Measurements from ENCODE around the gene ZNF451.
A peak's percentile ranks its signal among the peaks of the same experiment; 100 is the strongest.

The ZNF451 gene

DNA sequence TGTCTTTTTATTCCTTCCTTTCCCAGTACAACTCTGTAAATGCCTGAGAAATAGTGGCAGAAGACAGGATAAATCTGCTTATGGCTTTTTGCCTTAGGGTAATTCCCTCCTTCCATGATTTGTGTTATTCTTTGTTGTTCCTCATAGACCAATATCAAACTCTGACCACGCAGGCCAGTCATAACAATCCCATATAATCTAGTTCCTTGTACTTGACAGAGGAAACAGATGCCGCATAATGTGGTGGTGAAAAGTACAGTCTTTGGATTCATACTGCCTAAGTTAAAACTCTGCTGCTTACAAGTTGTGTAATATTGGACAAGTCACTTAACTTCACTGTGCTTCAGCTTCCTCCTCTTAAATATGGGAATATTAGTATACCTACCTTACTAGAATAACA, 74.0 kb downstream of the ZNF451 start:
- DNase-seq = no peak

DNA sequence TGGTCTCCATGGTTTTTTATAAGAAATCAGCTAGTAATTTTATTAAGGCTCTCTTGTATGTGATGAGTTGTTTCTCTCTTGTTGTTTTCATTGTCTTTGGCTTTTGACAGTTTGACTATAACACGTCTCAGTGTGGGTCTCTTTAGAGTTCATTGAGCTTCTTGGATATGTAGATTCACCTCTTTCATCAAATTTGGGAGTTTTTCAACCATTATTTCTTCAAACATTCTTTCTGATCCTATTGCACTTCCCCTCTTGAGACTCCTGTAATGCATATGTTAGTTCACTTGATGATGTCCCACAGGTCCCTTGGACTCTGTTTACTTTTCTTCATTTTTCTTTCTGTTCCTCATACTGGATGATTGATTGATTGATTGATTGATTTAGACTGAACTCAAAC, 75.1 kb downstream of the ZNF451 start:
- no peak for DNase-seq

DNA sequence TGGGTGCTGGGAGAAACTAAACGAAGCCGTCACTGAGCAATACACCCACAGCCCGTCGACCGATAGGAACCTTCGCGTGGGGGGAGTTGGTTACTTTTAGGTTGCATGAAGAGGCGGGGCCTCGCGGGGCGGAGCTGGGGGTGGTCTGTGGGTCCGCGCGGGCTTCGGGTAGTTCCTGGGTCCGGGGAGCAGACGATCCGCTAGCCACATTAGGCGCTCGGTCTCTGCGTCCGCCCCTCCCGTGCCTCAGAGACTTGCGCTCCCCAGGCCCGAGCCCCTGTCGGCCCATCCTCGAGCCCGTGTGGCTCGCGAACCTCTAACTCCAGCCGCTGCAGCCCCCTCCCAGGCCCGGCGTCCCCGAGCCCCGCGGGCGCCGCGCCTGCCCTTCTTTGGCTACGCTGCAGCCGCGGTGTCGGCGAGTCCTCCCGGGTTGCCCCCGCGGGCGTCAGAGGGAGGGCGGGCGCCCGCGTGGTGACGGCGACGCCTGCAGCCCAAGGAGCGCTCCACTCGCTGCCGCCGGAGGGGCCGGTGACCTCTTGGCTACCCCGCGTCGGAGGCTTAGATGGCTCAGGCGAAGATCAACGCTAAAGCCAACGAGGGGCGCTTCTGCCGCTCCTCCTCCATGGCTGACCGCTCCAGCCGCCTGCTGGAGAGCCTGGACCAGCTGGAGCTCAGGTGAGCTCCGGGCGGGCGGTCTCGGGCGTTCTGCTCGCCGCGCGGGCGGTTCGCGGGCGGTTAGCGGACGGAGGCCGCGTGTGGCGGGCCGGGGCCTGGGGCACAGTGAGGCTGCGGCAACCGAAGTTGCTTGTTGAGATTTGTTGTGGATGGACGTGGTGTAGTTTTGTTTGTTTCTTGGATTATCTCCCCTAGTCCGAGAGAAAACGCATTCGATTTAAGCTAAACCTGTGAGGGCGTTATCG, 82.4 kb downstream of the ZNF451 start, which contains the start of gene BAG2:
BAG2 (plus strand) TSS at position 191 of the 920 bp plus-strand sequence; CDS start at position 563, 372 bp downstream.
- DNase-seq = peak; percentile 72

DNA sequence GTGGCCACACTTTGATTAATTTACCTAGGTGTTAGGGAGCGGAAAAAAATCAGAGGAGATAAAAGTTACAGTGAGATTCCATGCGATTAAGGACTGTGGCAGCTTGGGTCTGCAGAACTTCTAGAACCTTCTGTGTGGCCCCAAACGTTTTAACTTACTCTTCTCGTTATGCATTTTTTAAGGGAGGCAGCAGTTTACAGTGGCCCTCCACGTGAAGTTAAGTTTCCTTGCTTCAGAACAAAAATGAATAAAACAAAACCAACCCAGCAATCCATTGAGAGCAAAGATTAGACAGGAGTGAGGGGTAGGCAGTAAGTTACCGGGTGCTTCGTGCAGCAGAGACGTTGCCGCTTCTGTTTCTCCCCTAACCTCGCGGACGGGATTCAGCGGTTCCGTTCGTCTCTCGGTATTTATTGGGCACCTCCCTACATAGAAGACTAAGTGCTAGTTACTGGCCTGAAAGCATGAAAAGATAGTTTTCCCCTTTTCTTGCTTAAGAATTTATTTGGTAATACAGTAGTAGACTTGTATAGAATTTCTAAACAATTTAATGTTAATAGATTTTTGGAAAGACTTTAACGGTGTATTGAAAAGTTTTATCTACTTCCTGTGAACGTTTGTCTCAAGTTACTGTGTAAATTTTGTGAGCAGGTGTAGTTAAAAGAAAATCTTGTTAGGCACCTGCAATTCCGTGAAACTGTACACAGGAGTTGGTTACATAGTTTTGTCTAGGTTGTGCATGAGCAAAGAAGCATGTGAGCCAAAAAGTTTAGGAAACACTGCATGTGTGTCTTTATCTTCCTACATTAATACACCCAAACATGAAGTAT, 83.3 kb downstream of the ZNF451 start:
- no peak for DNase-seq

DNA sequence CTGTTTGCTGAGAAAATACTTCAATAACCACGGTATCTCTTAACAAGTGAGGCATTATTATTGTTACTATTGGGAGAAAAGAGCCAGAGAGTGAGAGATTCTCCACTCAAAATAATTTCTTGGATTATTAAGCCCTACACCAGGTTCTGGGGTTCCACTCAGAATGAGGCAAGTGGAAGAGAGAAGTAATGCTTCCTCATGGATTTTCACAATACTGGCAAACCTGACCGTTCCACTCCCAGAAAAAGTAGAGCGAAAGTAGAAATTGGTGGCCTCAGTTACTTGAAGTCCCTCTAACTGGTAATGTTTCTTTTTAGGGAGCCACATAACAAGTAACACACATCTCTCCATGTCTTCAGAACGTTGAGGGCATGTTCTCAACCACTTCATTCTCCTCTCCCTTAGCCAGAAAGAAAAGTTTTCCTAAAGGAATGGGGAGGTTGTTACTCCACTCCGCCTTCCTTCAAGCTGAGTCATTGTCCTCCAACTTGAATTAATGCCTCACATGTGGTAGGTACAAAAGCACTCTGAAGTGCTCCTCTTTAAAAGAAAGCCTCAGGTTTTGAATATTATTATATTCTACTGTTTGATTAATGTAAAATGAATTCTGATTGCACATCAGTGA, 84.0 kb downstream of the ZNF451 start:
- no peak for DNase-seq

DNA sequence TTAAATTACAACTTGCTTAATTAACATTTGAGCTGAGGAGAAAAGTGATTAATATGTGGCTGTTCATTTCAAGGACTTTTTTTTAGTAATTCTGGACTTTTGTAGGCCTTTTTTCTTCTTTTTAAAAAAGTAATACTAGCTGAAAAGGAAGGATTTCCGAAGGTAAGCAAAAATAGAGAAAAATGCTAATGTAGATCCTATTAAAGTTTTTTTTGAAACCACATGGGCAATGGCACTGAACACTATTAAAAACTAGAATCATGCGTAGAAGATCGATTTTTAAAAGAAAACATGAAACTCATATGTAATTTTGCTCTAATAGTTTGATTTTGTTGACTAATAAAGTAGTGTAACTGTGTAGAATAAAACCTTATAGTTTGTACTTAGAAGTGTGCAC, 84.5 kb downstream of the ZNF451 start:
- no peak for DNase-seq

DNA sequence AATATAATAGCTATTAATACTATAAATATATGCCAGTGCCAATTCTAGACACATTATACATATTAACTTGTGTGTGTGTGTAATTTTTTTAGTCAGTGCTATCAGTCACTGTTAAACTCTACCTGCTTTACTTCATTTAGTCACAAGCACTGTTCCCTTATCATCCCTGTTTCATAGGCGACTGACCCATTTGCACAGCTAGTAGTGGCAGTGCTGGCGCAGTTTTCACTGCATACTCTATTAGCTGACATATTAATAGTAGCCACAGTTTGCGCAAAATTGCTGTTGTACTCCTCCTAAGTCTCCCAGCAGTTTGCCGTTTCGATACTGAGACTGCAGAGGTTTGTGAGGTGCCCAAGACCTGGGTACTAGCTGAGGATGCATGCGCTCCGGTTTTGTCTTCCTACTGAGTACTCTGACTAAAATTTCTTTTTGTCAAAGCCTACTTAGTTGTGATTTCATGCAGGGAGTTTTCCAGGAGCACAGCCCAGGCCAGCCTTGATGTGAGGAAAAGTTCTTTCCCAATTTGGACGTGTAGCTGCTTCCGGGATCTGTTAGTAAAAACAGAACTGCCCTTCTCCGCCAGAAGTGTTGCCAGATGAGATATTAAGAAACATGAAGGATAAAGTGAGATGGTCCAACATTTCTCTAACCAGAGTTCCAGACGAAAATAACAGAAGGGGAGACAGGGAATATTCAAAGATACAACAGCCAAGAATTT, 87.7 kb downstream of the ZNF451 start:
- DNase-seq = no peak

DNA sequence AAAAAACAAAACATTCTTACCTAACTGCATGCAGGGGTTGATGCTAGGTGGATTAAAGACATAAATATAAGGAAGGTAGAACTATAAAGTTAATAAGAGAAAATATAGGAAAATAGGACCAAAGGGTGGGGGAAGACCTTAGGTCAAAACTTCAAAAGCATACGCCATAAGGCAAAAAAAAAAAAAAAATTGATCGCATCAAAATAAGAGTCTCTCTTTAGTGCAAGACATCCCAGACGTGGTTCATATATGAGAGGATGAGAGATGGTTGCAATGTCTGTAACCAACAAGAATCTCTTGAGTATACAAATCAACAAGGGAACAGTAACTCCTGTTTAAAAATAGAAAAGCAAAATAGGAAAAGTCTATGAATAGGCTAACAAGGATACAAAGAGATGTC, 90.6 kb downstream of the ZNF451 start:
- no peak for DNase-seq

DNA sequence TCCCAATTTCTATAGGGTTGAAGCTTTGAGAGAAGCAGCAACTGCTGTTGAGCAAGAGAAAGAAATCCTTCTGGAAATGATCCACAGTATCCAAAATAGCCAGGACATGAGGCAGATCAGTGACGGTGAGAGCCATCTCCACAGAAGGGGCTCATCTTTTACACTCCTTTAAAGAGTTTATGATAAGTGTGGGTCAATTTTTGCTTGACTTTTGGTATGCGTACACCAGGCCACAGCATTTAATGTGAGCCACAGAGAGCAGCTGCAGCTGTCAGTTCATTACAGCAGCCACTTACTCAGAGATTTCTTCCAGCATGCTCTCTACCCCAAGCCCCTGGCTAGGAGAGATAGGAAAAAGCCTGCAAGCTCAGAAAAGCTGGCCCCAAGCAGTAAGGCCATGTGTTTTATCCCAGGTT, 92.0 kb downstream of the ZNF451 start:
- DNase-seq = no peak

DNA sequence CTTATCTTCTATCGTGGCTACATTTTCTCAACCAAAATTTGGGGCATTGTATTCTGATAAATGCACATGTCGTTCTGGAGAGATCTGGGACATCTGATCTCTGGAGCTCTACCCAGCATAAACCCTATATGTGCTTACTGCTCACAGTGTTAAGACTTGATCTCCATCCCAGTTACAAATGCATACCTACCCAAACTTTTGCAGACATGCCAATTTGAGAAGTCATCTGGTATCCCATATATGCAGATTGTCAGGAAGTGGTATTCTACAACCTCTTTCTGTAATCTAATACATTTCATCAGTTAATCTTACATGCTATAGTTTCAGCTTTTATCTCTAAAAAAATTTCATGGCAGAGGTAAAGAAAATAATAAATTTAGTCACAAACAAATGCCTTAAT, 93.3 kb downstream of the ZNF451 start:
- no peak for DNase-seq

DNA sequence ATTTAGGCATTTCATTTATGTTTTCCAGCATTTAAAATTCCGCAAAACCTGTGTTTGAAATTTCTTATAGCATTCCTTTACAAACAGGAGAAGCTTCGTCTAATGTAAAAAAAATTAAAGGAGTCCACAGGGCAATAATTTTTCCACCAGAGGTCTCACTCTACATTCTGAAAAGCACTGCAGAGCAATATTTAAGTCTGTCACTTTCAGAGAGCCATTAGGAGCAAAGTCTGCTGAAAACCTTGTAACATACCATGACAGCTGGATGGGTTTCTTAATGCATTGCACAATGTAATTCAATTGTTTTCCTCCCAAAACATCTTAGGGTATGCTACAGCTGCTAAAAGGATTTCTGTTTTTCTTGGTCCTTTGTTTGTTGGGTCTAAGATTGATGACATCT, 100.2 kb downstream of the ZNF451 start:
- no peak for DNase-seq

DNA sequence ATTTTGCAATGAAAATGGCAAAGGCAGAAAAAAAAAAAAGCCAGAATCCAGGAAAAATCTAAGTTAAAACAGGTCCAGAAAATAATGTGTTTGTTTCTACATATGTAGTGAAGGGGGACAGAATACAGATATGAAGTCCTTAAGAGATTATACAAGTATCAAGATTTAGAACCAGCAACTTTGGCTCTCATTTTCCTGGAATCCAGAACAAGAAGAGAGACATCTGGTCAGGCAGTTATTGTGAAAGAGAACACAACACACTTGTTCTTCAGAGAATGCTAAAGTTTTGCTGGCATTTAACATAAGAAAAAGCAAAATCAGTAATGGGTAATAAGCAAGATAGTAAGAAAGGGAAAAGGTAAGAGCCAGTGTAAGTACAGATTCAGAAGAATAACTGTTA, 103.2 kb downstream of the ZNF451 start:
- DNase-seq = no peak

DNA sequence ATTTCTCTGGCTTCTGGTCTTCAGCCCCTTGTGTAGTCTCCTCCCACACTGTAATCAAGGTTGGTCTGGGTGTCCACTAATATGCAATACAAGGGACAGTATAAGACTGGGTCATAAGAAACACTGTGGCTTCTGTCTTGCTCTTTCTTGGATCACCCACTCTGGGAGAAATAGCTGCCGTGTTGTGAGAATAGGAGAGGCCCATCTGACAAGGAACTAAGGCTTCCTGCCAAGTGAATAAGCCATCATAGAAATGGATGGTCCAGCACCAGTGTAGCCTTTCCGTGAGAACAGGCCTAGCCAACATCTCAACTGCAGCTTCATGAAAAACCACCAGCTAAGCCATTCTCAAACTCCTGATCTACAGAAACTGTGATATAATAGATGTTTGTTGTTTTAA, 105.5 kb downstream of the ZNF451 start:
- no peak for DNase-seq

DNA sequence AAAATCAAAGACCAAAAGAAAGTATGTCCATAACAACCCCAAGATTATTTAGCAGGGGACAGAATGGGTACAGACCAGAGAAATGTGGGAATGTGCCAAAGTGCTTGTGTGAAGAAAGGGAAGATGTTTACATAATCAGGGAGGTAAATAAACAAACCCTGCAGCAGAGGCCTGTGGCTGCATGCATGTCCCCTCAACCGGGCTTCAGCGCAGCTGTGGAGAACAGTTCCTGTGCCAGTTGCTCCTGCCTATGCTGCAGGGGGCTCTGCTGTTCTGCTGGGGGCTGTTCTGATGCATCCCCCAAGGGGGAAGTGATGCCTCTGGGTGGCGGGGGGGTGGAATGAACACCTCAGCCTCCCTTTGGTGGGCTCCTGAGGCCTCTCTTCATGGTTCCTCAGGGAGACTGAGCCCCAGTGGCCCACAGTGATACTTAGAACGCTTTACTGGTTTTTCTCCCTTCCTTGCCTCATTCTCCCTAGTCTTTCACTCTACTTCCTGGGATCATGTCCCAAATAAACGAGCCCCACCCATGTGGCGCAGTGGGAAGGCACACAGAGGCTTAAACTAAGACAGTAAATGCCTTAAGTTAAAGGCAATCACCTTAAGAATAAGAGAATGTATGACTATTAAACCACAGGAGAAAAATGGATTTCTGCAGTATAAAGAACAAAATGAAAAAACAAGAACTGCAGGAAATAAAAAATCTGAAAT, 109.1 kb downstream of the ZNF451 start:
- DNase-seq = no peak

DNA sequence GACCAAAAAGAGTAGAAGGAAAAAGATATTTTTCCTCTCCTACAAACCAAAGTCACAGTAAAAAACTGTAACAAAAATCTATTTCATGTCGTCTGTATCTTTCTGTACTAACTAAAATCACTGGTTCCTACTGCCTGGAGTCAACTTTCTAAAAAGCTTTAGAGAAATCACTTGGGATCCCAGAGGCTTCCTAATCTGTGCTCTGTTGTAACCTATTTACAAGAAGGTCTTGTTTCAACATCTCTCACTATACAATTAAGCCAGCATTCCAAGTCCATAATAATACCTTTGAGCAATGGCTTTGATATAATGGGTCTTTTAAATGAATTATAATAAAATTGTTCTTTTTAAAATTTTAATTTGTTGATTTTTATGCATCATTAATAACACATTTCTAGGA, 111.7 kb downstream of the ZNF451 start:
- DNase-seq = no peak

DNA sequence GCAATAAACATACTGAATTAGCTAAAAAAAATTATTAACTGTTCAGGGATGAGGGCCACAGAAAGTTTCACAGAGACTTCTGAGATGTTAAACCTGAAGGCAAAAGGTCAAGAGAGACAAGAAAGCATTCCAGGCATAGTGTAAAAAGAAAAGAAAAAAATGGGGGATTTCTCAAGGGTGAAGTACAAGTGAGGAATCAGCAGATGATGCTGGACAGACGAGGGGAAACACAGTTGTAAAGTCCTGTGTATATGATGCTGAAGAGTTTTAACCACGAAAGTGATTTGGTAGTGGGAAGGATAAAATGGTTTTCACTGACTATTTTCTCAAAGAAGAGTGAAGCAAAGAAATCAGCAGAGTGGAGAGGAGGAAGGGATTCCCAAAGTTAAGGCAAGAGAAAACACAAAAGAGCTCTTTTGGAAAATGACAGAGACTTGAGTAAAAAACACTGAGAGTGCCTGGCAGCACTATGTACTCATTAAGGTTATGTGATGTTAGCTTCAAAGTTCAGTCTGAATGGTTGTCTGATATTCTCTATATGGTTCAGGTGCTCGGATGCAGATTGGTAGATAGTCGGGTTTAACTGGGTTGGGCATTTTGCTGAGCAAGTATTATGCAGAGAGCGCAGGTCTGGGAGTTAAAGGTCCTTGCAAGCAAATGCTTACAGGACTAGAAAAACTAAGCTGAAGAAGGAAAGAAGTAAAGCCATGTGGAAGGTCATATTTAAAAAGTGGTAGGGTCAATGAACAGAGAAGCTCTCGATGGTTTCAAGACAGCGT, 115.8 kb downstream of the ZNF451 start:
- no peak for DNase-seq

DNA sequence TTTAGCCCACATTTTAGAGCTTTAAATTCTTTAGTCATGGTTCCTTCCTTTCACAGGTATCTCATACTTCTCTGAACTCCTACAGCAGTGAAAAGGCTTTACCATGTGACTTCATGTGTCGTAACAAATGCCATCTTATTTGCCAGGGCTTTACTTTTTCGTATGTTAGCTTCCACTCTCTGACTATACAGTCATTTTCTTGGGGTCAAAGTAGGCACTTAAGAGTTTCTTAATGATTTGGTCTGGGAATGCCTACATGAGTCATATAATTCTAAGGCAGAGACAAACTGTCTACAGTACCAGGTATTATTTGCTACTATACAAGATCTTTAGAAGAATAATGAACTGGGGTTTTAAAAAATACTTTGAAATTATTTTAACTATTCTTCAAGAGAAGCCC, 117.2 kb downstream of the ZNF451 start:
- no peak for DNase-seq

DNA sequence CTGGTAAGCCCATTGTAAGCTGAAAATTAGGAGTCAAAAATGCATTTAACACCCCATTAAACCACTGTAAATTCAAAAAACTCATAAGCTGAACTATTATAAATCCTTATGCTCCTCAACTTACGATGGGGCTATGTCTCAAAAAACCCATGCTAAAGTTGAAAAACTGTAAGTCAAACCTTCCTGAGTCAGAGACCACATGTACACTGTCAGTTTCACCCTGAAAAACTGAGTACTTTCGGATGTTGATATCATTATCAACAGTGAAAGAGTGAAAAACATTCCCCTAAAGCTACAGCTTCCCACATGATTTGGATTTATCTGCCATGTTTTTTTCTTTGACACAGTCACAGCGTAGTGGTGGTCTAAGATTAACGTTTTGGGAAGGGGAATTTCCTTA, 117.9 kb downstream of the ZNF451 start:
- no peak for DNase-seq

DNA sequence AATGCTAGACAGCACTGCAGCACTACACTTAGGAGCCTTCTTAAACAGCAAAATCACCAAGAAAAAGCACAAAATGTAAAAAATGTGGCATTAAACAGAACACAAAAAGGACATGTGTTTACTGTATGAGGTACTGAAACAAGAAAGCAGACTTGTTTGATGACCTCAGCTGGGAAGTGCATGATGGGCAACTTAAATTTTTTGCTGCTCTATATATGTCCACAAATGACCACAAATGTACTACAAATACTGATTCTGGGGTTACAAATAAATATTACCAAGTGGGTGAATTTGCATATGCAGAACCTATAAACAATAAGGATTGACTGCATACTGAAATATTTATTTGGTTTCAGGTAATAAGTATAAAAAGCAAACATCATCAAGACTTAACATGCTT, 119.0 kb downstream of the ZNF451 start:
- DNase-seq = no peak

DNA sequence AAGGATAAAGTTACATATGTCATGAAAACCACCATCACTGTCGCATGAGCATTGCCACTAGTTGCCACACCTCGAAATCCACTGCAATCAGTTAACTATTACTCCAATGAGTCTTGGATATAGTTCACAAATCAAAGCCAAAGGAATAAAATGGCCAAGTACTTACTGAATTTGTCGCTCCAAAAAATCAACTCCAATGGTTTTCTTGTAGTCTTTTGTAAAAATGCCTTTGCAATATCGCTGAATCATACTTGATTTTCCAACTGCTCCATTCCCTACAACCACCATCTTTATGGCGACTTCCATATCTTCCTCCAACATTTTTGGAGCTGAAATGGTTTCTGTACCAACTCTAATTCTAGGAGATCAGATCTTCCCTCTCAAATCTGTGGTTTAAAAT, 120.1 kb downstream of the ZNF451 start:
- DNase-seq = no peak

DNA sequence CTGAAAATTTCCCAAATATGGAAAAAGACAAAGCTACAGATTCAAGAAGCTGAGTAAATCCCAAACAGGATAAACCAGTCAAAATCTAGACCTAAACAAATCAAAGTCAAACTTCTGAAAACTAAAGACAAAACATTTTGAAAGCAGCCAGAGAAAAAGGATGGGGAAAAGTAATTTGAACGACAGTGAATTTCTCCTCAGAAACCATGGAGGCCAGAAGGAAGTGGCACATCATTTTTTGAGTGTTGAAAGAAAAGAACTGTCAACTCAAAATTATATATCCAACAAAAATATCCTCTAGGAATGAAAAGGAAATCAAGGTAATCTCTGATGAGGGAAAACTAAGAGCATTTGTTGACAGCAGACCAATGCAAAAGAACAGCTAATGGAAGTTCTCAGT, 125.3 kb downstream of the ZNF451 start:
- DNase-seq = no peak
